SJCRH30 (cell line): ENCODE data around the gene RALGPS1. TPM values are rescaled to one million over a fixed set of nuclear protein-coding genes. Genes with fewer than 3 reads are reported as not detected.

Experiments
- DNase-seq, 2 experiments: peaks; one replicate each; pipeline ENCODE4 v3.0.0-alpha.2; 2015 to 2020
- H3K27ac ChIP-seq: fragments of 250-450 bp; sonication (Bioruptor Pico); 2 replicates; pipeline ENCODE4 v1.5.1; 2020; ENCODE audit warnings: mild to moderate bottlenecking, moderate library complexity
- H3K27me3 ChIP-seq: fragments of 250-450 bp; sonication (Bioruptor Pico); 2 replicates; pipeline ENCODE4 v1.5.1; 2020; ENCODE audit warnings: mild to moderate bottlenecking, moderate library complexity
- H3K36me3 ChIP-seq: fragments of 250-450 bp; sonication (Bioruptor Pico); 2 replicates; pipeline ENCODE4 v1.5.1; 2020; ENCODE audit warnings: mild to moderate bottlenecking, moderate library complexity
- H3K4me1 ChIP-seq: fragments of 250-450 bp; sonication (Bioruptor Pico); 2 replicates; pipeline ENCODE4 v1.5.1; 2020; ENCODE audit warnings: mild to moderate bottlenecking, moderate library complexity
- H3K4me3 ChIP-seq: fragments of 250-450 bp; sonication (Bioruptor Pico); 2 replicates; pipeline ENCODE4 v1.5.1; 2020; ENCODE audit warnings: mild to moderate bottlenecking, moderate library complexity
- H3K9me3 ChIP-seq: fragments of 250-450 bp; sonication (Bioruptor Pico); replicated peaks from 2 replicates; pipeline ENCODE4 v1.5.1; 2020; ENCODE audit warnings: mild to moderate bottlenecking, moderate library complexity
- total RNA-seq: library from RNA; depleted of rRNA; stranded (reverse); fragments of >200 nt; shearing (Covaris generic); gene quantifications from 2 replicates; pipeline ENCODE4 v1.2.3, GENCODE V29; 2014

The RALGPS1 gene
- total RNA-seq, 1 experiment from 2014 or later, result 1.8 TPM

GRCh38 chr9:127223810-127224177 is 309.2 kb downstream of the RALGPS1 start:
- Histone ChIP-seq H3K27ac (no peak overlapping the region), H3K4me3 (no peak overlapping the region), H3K27me3 (no peaks in the 10 kb centered on the region; the same call in 1 of the 2 replicates), H3K9me3 (no peaks in the 10 kb centered on the region), H3K4me1 (no peaks in the 10 kb centered on the region), H3K36me3 (no peaks in the 10 kb centered on the region)
- no peak for DNase-seq

- no peaks in the 10 kb centered on the region for H3K9me3 ChIP-seq
- no peaks in the 10 kb centered on the region for H3K4me1 ChIP-seq
- no peaks in the 10 kb centered on the region; the same call in 1 of the 2 replicates for H3K27me3 ChIP-seq
- H3K36me3 ChIP-seq, result no peaks in the 10 kb centered on the region
- no peak overlapping the region for H3K27ac ChIP-seq
- DNase-seq, result peak; percentile 63 to 69
- peak overlapping the region; percentile 48 for H3K4me3 ChIP-seq
Observed at GRCh38 chr9:127224178-127224882, 309.7 kb downstream of the RALGPS1 start.

- peak; percentile 91 to 92 for DNase-seq
- no peak overlapping the region for H3K27ac ChIP-seq
Observed at GRCh38 chr9:127224883-127225739, 310.5 kb downstream of the RALGPS1 start.

GRCh38 chr9:127225801-127226625 is 311.4 kb downstream of the RALGPS1 start:
- no peaks in the 10 kb centered on the region for H3K9me3 ChIP-seq
- H3K4me1 ChIP-seq, result no peaks in the 10 kb centered on the region
- no peak overlapping the region for H3K27ac ChIP-seq
- H3K36me3 ChIP-seq, result no peaks in the 10 kb centered on the region
- H3K27me3 ChIP-seq, result no peaks in the 10 kb centered on the region; the same call in 1 of the 2 replicates
- no peak for DNase-seq
- H3K4me3 ChIP-seq, result peak overlapping the region; percentile 67

More at GRCh38 chr9:127224883-127225739, 310.5 kb downstream of the RALGPS1 start:
- Histone ChIP-seq H3K27me3 (no peaks in the 10 kb centered on the region; the same call in 1 of the 2 replicates), H3K36me3 (no peaks in the 10 kb centered on the region), H3K4me1 (no peaks in the 10 kb centered on the region), H3K9me3 (no peaks in the 10 kb centered on the region), H3K4me3 (peak overlapping the region; percentile 67)

GRCh38 chr9:127229691-127230417 is 315.3 kb downstream of the RALGPS1 start:
- no peaks in the 10 kb centered on the region for H3K36me3 ChIP-seq
- no peak overlapping the region for H3K4me3 ChIP-seq
- H3K4me1 ChIP-seq, result no peaks in the 10 kb centered on the region
- DNase-seq, result no peak
- no peaks in the 10 kb centered on the region for H3K27me3 ChIP-seq
- H3K9me3 ChIP-seq, result no peaks in the 10 kb centered on the region
- no peak overlapping the region for H3K27ac ChIP-seq

GRCh38 chr9:127231666-127232065 is 317.1 kb downstream of the RALGPS1 start:
- Histone ChIP-seq H3K4me1 (no peaks in the 10 kb centered on the region), H3K27ac (no peak overlapping the region), H3K27me3 (no peaks in the 10 kb centered on the region), H3K36me3 (no peaks in the 10 kb centered on the region), H3K4me3 (no peak overlapping the region), H3K9me3 (no peaks in the 10 kb centered on the region)
- no peak for DNase-seq

- Histone ChIP-seq H3K4me1 (no peaks in the 10 kb centered on the region), H3K27me3 (no peaks in the 10 kb centered on the region), H3K36me3 (no peaks in the 10 kb centered on the region), H3K4me3 (no peak overlapping the region), H3K27ac (no peak overlapping the region), H3K9me3 (no peaks in the 10 kb centered on the region)
- DNase-seq, result no peak
Observed at GRCh38 chr9:127232833-127233549, 318.4 kb downstream of the RALGPS1 start.

GRCh38 chr9:127233550-127233949 is 319.0 kb downstream of the RALGPS1 start:
- Histone ChIP-seq H3K9me3 (no peaks in the 10 kb centered on the region), H3K27me3 (no peaks in the 10 kb centered on the region), H3K36me3 (no peaks in the 10 kb centered on the region), H3K4me1 (no peaks in the 10 kb centered on the region), H3K4me3 (no peak overlapping the region), H3K27ac (no peak overlapping the region)
- DNase-seq, result no peak

- no peak for DNase-seq
- Histone ChIP-seq H3K36me3 (no peaks in the 10 kb centered on the region), H3K4me3 (no peak overlapping the region), H3K27ac (no peak overlapping the region), H3K4me1 (no peaks in the 10 kb centered on the region), H3K9me3 (no peaks in the 10 kb centered on the region), H3K27me3 (no peaks in the 10 kb centered on the region)
Observed at GRCh38 chr9:127233989-127234388, 319.4 kb downstream of the RALGPS1 start.

GRCh38 chr9:127237801-127238200 is 323.2 kb downstream of the RALGPS1 start:
- Histone ChIP-seq H3K4me3 (no peak overlapping the region), H3K9me3 (no peaks in the 10 kb centered on the region), H3K4me1 (no peaks in the 10 kb centered on the region), H3K27ac (no peak overlapping the region), H3K36me3 (no peaks in the 10 kb centered on the region), H3K27me3 (no peaks in the 10 kb centered on the region; the same call in 1 of the 2 replicates)
- DNase-seq, result no peak

GRCh38 chr9:127241354-127241753 is 326.8 kb downstream of the RALGPS1 start:
- no peak overlapping the region for H3K4me3 ChIP-seq
- H3K9me3 ChIP-seq, result no peaks in the 10 kb centered on the region
- DNase-seq, result no peak
- H3K27me3 ChIP-seq, result no peaks in the 10 kb centered on the region; the same call in 1 of the 2 replicates
- no peaks in the 10 kb centered on the region for H3K36me3 ChIP-seq
- no peaks in the 10 kb centered on the region for H3K4me1 ChIP-seq
- no peak overlapping the region for H3K27ac ChIP-seq

GRCh38 chr9:127244609-127245601 is 330.3 kb downstream of the RALGPS1 start:
- H3K4me1 ChIP-seq, result no peaks in the 10 kb centered on the region
- DNase-seq, result peak; percentile 98
- H3K27me3 ChIP-seq, result no peaks in the 10 kb centered on the region
- no peaks in the 10 kb centered on the region for H3K36me3 ChIP-seq
- no peaks in the 10 kb centered on the region for H3K9me3 ChIP-seq
- H3K4me3 ChIP-seq, result peak overlapping the region; percentile 58
- H3K27ac ChIP-seq, result peak overlapping the region; percentile 15; the same call in 1 of the 2 replicates
